Inflammatory macrophage treated with lipopolysaccharide for 1 hour (primary cell): Measurements from ENCODE around the gene CHAC1.
"Not testable (repeated sequence)": the region's sequence is repeated elsewhere in the genome, so short reads cannot be mapped to it uniquely, and the experiment has no call there.

Source experiments
- DNase-seq, 2 donors: peaks; one replicate each; pipeline ENCODE4 v3.0.0-alpha.2; 2020 to 2022

The CHAC1 gene

DNA sequence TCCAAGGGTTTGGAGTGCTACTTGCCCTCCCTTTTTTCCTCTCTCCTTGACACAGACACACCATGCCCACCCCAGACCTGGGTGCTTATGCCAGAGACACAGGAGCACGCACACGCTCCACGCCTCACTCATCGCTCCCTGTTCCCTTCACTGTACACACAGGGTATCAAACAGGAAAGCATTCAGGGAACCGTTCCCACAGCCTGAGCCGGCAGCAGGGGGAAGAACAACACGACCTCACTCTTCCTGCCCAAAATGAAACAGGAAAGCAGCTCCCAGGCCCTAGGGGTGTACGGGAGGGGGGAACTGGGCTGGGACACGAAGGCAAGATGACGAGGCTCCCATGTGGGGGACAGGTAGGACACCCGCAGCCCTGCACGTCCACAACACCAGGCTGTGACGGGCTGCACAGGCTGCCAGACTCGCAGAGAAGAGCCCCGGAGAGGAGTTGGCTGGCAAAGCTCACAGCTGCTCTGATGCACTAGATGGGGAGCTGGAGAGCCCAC, 12.9 kb upstream of the CHAC1 start:
- DNase-seq: no peak

- no peak for DNase-seq
These were observed 12.2 kb upstream of the CHAC1 start for GRCh38 chr15:40941068-40941527.

DNA sequence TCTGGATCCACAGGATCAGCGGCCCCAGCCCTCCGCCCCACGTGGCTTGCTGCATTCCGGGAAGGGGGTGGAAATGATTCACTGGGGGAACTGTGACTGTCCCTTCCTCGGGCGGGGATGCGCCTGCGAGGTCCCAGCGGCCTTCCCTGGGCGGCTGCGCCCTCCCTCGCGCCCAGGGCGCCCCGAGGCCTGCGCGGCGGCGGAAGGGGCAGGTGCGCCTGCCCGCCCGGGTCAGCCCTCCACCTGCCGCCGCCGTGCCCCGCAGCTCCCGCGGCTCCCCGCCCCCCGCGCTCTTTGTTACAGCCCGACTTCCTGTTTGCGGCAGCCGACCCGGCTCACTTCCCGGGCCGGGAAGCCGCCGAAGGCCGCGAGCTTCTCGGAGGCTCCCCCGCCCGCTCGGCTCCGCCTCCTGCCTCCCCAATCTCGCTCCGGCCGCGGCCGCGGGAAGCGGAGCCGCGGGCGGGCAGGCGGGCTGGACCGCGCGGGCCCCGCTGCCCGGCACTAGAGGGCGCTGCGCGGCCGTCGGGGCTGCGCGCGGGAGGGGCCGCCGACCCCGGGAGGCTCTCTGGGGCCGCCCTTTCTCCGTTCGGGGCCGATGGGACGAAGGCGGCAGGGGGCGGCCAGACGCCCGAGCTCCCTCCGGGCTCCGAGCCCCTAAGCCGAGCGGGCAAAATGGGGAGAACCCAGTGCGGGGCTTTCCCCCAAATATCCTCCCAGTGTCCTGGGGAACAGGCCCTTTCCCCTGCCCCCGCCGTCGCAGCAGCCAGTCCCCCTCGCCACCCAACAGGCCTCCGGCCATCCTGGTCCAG, 11.5 kb upstream of the CHAC1 start:
- DNase-seq: peak; percentile 72 to 78

GRCh38 chr15:40942337-40942854, 10.9 kb upstream of the CHAC1 start:
- DNase-seq: peak; percentile 19 to 35

- DNase-seq: no peak
These were observed 10.4 kb upstream of the CHAC1 start for GRCh38 chr15:40942878-40943277.

DNA sequence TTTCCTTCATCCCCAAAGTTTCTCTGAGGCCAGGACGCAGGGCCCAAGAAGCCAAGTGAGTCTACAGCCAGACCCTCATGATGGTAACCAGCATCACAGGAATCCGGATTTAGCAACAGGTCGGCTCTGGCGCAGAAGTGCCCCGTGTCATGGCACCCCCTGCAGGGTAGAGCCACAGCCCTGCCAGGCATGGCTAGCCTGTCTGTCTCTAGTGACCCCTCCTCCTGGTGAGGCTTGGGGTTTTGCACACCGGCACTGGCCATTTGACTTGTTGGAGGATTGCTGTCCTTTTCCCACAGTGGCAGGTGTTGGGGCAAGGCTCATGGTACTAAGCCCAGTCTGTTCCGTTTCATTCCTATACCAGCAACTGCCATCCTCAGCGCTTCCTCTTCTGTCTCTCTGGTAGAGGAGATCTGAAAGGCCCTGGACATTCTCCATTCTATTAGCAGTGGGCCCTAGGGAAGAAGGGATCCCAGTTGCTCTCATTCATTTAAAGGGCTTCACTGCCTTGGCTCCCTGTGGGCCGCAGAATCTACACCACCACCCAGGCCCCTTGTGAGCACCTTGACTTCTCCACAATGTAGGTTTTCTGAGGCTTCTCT, 9.4 kb upstream of the CHAC1 start:
- DNase-seq: no peak

DNA sequence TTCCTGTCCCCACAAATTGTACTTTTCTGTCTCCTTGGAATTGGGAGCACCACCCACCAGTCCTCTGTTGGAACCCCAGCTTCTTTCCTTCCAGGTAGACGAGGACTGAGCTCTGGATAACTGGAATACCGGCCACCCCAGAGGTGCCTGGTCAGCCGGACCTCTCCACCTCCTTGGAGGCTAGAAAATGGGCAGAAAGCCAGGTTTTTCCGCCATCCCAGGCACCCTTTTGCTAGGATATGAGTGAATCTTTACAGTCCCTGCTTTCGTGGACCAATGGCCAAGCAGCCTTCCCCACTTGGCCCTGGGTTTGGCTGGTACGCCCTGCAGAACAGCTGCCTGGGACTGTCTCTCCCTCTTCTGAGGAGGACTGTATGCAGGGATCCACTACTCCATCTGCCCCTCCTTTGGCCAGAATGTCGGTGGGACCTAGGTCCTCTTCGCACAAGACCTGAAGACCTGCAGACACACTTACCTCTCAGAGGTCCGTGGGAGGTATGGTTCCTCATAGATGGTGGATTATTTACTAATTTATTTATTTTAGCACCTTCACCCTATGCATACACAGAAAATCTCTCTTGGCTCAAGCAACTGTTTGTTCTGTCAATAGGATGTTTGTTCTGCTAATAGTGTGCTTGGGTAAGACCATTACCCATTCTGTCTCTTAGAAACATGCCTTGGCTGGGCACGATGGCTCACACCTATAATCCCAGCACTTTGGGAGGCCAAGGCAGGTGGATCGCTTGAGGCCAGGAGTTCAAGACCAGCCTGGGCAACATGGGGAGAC, 8.6 kb upstream of the CHAC1 start:
- DNase-seq: no peak

GRCh38 chr15:40948706-40949473, 4.4 kb upstream of the CHAC1 start:
- DNase-seq: no peak

GRCh38 chr15:40949756-40950207, 3.5 kb upstream of the CHAC1 start:
- no peak for DNase-seq

GRCh38 chr15:40951764-40952163, 1.5 kb upstream of the CHAC1 start:
- no peak for DNase-seq

DNA sequence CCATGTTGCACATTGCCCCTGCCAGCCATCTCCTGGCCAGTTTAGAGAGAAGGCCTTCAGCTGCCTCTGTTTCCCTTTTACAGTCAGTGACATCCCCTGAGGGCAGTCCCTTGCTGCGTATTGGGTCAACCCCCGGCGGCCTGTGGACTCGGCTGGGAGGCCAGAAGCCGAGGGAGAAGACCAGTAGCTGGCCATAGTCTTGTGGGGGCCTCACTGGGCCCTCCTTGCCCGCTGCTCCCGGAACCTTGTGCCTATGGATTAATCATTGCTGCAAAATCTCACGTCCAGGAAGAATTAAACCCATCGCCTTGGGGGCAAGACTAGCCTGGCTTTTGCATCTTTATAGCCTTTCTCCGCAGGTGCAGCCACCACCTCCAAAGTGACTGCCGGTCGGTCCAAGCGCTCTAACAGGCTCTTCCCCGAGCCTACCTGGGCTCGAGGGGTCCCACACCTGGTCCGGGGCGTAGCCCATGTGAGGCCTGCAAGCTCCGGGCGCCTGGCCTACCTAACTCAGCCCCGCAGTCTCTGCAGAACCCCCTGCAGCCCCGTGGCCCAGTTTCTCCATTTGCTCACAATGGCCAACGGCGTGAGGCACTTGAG, 870 bp upstream of the CHAC1 start:
- DNase-seq: no peak

GRCh38 chr15:40953713-40954074, 423 bp downstream of the CHAC1 start:
- DNase-seq: no peak

DNA sequence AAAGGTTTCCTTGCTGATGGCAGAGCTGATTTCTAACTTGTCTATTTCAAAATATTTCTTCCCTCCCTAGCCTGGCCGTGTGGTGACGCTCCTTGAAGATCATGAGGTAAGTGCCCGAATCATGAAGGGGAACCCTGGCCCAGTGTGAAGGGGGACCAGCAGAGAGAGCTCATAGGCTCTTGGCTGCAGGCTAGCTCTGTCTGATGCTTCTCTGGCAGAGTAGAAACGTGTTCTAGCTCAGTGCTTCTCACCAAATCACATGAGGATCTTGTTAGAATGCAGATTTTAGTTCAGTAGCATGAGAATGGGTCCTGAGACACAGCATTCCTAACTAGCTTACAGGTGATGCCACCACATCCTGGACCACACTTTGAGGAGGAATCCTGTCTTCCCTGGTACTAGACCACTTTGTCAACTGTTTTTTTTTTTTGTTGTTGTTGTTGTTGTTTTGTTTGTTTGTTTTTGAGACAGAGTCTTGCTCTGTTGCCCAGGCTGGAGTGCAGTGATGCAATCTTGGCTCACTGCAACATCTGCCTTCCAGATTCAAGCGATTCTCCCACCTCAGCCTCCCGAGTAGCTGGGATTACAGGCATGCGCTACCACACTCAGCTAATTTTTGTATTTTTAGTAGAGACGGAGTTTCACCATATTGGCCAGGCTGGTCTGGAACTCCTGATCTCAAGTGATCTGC, 1.0 kb downstream of the CHAC1 start:
- DNase-seq: not testable (repeated sequence)

GRCh38 chr15:40955141-40955903, 2.1 kb downstream of the CHAC1 start:
- no peak for DNase-seq

DNA sequence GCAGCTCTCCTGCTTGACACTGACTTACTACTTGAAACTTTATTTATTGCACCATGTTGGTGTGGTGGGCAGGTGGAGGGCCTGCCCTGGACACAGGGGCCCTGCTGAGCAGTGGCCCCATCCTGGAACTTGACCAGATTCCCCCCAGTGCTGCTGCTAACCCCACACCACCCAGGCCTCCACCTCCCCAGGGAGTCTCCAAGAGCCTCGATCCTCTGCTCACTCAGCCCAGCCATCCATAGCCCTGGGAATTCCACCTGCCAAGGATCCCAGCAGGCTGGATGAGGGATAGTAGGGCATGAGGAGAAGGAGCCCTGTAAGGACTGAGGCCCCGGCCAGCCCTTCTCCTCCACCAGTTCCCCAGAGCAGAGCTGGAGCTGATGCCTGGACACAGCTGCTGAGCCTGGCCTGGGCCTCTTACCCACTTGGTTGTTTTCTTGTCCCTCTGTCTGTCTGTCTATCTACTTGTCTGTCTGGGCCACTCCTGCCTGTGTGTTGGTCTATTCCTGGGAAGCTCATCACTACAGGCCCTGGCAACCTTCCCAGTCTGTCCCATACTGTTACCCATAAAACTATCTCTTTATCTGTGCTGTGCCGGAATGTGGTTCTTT, 2.8 kb downstream of the CHAC1 start:
- DNase-seq: no peak

DNA sequence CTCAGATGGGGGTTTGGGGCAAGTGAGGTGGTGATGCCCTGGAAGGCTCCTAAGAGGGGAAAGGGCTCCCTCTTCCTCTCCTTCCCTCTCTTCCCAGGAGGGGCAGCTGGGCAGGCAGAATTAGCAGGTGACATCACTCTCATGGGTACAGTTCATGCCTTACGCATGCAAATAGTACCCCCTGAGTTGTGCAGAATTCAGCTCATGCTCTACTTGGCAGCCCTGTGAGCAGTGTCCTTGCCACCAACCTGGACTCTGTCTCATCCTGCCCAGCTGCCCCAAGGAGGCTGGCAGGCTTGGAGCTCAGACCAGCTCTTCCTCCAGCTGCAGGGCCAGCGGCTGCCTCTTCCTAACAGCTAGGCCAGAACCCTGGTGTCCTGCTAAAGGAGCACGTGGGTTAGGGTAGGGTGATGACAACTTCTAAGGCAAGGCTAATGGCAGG, 3.3 kb downstream of the CHAC1 start:
- DNase-seq: no peak

- DNase-seq: no peak
These were observed 3.8 kb downstream of the CHAC1 start for GRCh38 chr15:40957041-40957555.

GRCh38 chr15:40957581-40958051, 4.3 kb downstream of the CHAC1 start:
- DNase-seq: no peak

GRCh38 chr15:40958146-40958545, 4.9 kb downstream of the CHAC1 start:
- no peak for DNase-seq

- no peak for DNase-seq
These were observed 5.5 kb downstream of the CHAC1 start for GRCh38 chr15:40958723-40959122.
